MM.1S (cell line): ENCODE measurements around the gene ZFYVE26.

ENCODE experiments used
- CTCF ChIP-seq: fragments of 300-600 bp; sonication (generic); IDR thresholded peaks from 2 replicates; pipeline ENCODE4 v1.5.1; 2016; ENCODE audit warnings: antibody characterized with exemption, low read length, mixed read lengths
- EZH2phosphoT487 ChIP-seq: fragments of 300-600 bp; sonication (generic); IDR thresholded peaks from 2 replicates; pipeline ENCODE4 v1.6.1; 2018; ENCODE audit warnings: antibody characterized with exemption, low read length

GRCh38 chr14:67782090-67782489 lies 34.3 kb downstream of the ZFYVE26 start:
- TF ChIP-seq EZH2phosphoT487 (no peak), CTCF (no peak)
